ENCODE measurements around the gene MCL1.

Gene MCL1

DNA sequence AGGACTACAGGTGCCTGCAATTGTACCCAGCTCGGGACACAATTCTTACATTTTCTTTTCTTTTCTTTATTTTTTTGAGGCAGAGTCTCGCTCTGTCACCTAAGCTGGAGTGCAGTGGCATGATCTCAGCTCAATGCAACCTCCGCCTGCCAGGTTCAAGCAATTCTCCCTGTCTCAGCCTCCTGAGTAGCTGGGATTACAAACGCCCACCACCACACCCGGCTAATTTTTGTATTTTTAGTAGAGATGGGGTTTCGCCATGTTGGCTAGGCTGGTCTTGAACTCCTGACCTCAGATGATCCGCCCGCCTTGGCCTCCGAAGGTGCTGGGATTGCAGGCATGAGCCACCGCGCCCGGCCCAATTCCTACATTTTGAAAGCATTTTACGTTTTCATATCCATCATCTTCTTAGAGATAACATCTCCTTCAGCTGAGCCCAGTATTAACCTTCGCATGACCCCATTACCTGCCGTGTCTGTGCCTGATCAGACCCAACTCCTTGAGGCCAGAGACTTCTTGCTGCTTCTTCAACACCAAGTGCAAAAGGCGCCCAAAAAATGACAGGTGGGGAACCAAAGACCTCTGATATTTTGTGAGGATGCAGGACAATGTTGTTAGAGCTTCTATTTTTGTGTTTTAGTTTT is 33.0 kb downstream of the MCL1 start:
- in situ Hi-C loops (cut with HindIII; ENCODE audit: low sequenced_read_pairs) = no loop called here

DNA sequence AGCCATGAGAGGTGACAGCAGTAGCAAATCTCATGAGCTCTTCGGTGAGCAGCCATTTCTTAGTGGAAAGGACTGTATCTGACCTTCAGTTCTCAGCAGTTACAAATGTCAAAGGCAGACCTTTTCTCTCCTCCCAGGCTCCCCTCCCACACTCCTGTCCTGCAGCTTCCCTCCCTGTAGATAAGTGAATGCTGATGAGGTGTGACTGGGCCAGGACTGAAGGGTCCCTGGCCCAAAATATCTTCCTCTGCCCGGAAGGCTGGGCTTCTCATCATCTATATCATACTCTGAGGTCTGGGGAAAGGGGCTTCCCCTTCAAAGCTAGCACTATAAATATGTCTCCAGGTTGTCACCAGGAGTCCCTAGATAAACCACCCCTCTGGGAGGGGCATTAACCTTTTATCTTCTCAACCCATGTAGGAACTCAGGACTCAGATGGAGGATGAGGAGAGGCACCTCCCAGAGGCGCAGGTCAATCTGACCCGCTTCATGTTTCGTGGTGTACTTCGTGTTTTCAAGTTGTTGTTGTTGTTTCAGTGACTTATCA is 33.9 kb downstream of the MCL1 start:
- in situ Hi-C loops (cut with HindIII; ENCODE audit: low sequenced_read_pairs) = no loop called here

DNA sequence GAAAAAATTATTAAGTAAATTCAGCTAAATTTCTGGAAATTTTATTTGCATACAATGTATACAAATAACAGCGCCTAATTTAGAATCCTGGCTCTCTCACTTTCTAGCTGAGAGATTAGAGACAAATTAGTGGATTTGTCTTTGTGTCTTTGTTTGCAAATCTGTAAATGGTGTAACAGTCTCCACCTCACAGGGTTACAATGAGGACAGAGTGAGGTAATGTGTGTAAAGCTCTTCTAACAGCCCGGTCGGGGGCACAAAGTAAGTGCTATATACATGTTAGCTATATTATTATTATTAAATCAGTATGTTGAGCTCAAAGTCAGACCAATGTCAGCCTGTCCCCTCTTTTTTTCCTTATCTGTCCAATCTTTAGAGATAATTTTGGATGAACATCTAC is 35.2 kb downstream of the MCL1 start:
- in situ Hi-C loops (cut with HindIII; ENCODE audit: low sequenced_read_pairs) = no loop called here

DNA sequence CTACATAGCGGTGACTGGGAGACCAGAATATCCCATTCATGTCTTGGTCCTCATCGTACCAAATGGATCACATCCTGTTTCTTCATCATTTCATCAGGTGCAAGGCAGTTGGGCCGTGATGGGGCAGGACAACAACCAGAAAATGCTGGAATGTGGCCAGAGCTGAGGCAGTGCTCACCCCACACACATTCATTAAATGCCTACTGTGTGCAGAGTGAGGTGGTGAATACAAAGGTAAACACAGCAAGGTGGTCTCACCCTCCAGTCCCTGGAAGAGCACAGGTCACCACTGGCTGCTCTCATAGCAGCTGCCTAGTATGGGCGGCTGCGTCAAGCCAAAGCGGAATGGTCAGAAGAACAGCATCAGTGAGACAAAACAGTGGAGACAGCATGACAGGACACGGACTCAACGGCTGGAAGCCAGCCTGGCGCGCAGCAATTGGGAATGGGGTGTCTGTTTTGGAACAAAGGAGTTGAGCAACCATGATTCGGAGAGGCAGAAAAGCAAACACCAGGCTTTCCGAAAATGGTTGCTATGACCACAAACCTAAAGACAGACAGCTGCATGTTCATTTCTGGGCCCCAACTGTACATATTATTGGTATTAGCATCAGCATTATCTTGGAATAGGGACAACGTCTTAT is 35.8 kb downstream of the MCL1 start:
- in situ Hi-C loops (cut with HindIII; ENCODE audit: low sequenced_read_pairs) = no loop called here

DNA sequence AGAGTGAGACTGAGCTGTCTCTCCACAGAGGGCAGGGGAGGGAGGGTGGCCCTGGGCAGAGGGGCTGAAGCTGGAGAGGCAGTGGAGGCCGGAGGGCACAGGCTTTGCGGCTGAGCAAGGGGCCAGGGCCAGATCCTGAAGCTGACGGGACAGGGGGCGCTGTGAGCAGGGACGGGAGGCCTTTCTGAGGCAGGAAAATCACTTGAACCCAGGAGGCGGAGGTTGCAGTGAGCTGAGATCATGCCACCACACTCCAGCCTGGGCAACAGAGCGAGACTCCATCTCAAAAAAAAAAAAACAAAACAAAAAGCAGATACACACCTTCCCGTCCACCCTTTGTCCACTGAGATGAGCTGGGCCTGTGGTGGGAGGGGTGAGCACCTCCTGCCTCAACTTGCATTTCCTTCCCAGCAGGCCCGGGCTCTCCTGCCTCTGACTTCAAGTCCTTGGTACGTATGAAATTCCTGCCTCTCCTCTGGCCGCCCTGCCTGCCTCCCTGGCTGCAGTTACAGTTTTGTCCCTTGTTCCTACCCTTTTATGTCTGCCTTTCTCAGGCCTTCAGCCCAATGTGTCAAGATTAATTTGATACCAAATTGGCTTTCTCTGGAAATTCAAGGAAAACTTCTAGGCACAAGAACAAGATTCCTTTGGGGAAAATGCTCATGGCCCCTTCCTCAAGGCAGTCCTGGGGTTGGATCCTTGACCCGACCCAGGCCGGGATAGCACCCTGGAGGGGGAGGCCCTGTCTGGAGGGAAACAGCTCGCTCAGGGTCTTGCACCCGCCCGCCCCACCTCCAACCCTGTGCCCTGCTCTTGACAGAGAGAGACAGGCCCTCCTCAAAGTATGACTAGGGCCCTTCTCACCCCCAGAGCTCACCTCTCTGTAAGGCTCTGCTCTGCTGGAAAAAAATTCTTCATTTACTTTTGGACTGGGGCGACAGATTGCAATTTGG is 41.4 kb downstream of the MCL1 start:
- in situ Hi-C loops (cut with HindIII; ENCODE audit: low sequenced_read_pairs) = no loop called here

DNA sequence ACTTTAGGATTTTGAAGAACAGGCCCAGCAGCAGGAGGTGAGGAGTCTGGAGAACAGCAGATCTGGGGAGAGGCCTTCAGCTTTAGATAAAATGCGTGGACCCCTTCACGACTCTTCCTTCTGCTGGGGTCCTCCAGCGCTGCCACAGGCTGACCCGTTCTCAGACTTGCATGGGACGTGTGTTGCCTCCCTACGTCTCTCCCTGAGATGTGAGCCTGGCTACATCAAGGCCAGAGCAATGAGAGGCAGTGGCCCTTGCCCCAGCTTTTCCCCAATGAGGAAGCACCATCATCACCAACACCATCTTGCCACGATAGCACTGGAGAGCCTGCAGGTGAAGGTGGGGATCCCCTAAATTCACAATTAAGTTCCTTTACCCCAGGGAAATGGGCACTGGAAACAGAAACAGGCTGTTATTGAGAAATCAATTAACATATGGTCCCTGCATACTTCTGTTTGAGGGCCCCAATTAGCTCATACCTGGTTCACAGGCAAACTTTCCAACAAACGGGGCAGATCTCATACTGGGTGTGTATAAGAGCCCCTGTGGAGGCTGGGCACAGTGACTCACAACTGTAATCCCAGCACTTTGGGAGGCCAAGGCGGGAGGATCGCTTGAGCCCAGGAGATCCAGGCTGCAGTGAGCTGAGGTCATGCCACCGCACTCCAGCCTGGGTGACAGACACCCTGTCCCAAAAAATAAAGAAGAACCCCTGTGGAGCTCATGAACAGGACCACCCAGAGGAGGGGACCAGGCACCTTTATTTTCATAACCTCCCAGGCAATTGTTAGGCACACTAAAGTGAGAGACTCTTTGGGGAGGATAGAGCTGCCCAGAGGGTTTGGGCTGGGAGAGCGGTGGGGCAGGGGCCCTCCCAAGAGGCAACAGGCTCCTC is 42.3 kb downstream of the MCL1 start:
- in situ Hi-C loops (cut with HindIII; ENCODE audit: low sequenced_read_pairs) = no loop called here

DNA sequence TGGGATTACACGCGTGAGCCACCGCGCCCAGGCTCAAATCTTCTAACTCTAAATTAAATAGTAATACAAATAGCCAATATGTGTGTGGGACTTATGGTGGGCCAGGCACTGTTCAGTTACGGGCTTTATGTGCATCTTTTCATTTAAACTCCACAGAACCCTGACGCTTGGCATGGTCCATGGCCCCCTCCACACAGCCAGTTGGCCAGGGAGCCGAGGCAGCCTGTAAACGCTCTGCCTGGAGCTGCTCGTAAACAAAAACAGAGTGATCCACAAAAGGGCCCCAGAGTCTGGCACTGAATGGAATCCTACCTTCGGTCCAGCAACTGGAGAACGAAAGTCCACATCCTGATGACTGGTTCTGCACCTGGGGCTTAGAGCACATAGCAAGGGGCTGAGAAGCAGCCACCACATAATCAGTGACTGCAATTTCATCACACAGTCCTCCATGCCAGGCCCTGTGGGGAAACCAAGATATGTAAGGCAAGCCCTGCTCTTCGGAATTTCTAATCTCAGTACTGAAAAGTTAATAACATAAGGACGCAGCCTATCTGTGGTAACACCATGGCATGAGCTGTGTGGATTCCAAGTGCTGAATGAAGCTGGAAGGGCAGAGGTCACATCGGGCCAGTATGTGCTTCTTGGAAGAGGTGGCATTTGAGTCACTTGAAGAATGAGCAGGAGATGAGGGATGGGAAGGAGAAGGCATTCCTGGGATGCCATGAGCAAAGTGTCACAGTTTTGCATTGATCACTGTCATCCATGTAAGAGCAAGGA is 43.7 kb downstream of the MCL1 start:
- in situ Hi-C loops (cut with HindIII; ENCODE audit: low sequenced_read_pairs) = no loop called here

DNA sequence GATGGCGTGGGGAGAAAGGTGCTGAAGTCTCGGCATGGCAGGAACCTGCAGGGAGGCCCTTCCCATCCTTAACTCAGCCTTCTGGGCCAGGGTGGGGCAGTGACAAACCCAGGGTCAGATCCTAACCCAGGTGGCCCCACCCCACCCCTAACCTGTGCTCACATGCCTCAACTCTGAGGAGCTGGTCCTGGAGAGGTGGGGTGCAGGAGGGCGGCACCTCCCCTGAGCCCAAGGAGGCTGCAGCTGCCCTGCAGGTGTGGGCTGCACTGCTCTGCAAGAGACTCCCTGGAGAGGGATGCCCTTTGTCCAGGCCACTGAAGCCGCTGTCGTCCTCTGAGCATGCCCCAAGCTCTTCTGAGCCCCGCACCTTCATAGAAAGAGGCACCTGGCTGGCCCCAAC is 45.4 kb downstream of the MCL1 start:
- in situ Hi-C loops (cut with HindIII; ENCODE audit: low sequenced_read_pairs) = no loop called here

DNA sequence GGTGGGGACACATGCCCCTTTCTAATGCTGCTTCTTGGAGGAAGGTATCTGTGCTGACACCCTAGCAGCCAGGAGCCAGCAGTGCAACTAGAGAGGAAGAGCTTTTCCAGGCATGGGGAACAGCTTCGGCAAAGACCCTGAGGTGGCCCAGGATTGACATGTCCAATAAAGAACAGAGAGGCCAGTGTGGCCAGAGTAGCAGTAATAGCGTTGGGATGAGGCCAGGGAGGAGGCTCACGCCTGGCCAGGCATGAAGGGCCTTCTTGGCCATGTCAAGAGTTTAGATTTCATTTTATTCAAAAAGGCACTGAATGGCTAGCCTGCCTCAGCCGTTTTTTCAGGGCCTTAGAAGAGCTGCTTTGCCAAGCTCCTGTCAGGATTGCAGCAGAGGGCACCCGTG is 46.5 kb downstream of the MCL1 start:
- in situ Hi-C loops (cut with HindIII; ENCODE audit: low sequenced_read_pairs) = no loop called here

DNA sequence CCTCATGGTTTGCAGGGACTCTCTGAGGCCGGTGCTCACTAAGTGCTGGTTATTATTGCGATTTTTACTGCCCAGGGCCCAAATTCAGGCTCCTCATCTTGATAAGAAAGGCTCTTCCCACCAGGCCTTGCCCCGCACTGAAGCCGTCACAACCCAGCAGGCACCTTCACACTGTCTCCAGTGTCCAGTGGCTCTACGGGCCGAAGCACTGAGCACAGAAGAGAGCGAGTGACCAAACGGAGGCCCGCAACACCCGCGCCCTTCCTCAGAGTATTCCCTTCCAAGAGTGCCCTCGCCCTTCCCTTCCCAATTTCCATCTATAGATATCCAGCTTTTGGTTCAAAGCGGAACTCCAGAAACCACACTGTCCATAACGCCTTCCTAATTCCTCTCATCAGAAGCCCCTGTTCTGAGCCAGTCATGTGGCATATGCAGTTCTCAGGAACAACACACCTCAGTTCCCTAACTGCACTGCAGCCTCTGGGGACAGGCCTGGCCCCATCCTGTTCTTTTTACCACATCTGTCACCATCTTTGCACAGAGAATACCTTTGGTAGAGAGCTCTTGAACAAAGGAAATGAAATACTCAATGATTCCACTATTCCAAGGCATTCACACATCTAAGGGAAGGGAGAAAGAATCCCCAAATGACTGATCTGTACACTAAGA is 48.8 kb downstream of the MCL1 start:
- in situ Hi-C loops (cut with HindIII; ENCODE audit: low sequenced_read_pairs) = no loop called here

DNA sequence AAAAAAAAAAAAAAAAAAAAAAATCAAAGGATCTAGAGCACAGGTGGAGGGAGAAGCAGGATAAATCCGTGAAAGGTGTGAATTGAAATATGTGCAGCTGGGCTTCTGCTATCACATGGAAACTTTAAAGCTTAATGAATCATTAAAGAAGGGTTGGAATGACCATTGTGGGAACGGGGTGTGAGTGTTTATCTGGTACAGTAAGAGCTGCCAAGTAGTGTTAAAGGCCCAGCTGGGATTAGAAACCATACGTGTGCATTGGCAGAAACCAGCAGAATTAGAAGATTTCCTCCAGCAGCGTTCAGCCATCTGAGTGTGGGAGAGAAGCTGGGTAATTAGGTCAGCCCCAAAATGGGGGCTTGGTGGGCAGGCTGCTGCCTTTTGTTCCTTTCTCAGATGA is 50.4 kb downstream of the MCL1 start:
- in situ Hi-C loops (cut with HindIII; ENCODE audit: low sequenced_read_pairs) = no loop called here

DNA sequence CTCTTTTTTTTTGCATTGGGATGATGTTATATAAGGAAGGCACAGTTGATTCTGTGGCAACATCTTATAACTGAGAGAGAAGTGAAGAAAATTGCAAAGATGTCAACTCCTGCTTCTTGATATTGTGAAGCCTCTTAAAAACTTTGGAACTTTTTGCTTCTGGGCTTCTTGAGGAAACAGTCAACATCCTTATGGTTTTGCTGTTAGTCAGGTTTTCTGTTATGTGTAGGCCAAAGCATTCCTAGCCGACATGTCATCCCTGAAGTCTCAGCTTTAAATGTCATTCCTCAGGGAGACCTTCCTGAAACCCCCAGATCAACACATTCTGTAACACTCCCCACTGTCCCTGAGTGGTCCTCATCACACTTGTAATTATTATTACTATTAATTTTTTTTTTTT is 51.2 kb downstream of the MCL1 start:
- in situ Hi-C loops (cut with HindIII; ENCODE audit: low sequenced_read_pairs) = no loop called here

DNA sequence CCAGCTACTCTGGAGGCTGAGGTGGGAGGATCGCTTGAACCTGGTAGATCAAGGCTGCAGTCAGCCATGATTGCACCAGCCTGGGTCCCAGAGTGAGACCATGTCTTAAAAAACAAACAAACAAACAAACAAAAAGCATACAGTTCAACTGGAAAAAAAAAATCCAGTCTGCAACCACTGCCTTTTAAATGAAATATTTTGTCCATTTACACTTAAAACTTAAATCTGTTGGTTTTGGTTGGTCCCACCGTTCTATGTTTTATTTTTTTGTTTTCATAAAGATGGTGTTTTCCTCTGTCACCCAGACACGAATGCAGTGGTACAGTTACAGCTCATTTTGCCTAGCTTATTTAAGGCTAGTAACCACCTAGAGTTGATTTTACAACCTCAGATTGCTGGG is 54.1 kb downstream of the MCL1 start:
- in situ Hi-C loops (cut with HindIII; ENCODE audit: low sequenced_read_pairs) = no loop called here
